Left kidney (tissue), 2 donors: ENCODE results near the gene MLLT1. TPM values are rescaled to one million over a fixed set of nuclear protein-coding genes. Genes with fewer than 3 reads are reported as not detected.

Experiments
- DNase-seq: peaks from one replicate; pipeline ENCODE4 v3.0.0-alpha.2; 2013
- polyA plus RNA-seq: library from polyadenylated mRNA; unstranded; fragments of 120-200 nt; gene quantifications from one replicate; pipeline ENCODE4 v1.2.1, GENCODE V29; 2013; ENCODE audit not compliant: insufficient read length

MLLT1 gene
- polyA plus RNA-seq, 1 donor, result 67.6 TPM

DNA sequence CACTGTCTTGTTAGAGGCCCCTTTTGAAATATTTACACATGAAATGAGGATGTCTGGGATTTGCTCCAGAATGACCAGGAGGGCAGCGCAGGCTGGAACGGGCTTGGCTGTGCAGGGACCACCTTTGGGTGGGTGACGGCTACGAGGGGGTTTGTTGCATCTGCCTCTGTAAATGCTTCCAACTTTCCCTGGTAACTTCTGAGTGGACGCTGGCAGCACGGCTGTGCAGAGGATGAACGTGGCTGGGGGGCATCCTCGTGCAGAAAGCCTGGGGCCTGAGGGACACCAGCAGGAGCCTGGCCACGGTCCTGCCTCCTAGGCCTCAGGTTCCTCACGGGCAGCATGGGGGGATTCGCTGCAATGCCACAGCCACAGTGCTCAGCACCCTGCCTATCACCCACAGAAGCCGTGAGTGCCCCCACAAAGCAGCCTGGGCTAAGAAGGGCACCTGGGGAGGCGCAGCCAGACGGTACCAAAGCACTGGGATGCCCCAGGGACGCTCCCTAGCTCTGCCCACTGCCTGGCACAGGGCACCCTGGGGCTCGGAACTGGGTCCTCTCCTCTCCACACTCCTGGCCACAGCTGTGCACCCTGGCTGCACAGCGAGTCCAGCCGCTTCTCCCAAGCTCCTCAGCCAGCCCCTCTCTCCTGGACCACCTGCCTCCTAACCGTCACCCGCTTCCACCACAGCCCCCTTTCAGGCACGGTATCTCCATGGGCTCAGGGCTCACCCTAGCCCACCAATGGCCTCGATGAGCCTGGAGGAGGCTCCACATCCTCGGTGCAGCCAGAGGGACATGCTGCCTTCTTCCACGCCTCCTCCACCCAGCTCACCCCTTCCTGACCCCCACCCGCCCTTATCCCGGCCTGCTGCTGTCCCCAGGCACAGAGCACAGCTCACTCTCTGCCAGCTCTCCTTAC, 44.5 kb downstream of the MLLT1 start:
- no peak for DNase-seq

DNA sequence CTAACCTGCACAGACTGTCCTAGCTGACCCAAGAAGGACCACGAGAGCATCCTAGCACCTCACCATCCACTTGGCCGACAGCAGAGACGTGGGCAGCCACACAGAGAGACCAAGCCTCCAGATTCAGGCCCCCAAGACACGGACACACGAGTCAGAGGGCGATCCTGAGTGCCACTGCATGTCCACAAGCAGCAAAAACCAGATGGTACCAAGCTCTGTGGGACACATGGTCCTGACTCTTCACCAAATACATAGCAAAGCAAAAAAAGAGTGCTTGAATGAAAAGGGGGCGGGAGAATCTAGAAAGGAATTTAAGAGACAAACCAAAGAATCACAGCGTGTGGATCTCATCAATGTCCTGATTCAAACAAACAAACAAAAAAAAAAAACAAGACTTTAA, 45.2 kb downstream of the MLLT1 start:
- no peak for DNase-seq

DNA sequence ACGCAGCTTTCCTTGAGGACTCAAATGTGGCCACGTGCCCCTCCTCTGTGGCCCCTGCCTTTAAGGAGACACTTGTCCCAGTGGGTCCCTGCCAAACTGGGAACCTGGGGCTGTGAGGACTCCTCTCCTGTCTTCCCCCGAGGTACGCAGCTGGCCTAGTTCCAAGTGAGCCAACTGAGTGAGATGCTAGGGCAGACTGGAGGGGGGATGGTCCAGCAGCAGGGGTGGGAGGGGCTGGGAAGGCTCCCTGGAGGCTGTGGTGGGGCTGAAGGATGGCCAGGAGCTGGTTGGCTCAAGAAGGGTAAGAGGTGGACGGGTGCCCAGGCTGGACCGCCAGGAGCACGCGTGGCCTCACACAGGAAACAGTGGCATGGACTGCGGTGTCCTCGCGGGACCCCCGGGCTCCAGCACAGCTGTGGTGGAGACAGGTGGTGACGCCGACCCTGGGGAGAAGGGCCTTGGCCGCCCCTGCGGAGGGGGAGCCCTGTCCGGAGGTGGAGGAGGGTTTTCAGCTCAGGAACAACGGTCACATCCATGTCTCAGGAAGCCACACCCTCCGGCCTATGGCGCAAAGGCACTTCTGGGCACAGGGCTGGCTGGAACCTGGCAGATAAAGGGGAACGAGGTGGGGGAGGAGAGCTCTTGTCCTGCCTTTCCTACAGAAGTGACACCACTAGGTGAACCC, 45.8 kb downstream of the MLLT1 start:
- DNase-seq, result no peak

DNA sequence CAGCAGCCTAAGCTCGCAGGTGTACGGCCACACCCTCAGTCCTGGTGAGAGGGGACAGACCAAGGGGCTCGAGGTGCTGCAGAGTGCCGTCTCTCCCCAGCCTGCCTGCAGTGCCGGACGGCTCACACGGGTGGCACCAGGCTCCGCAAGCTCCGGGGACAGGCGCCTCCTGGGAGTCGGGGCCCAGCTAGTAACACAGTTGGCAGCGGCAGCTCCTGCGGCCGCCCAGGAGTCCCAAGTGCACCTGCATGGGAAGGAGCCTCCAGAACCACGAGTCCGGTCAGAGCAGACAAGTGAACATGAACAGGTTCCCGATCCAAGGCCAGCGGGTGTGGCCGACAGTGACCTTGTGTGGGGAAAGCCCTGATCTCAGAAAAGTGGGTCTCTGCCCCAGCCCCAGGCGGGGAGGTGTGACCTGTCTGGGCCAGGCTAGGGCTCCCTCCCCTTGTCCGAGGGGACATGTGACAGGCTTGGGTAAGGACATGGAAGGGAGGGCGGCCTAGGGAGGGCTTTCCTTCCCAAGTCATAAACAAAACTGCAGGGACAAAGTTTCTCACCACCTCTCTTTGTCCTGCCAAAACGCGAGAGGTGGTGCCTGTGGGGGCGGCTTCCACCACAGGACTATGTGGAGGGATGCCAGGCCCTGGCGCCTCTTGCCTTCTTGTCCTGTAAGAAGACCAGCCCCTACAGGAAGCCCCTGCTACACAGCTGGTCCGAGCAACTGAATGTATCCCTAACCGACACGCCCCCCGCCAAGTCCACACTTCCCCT, 46.5 kb downstream of the MLLT1 start:
- no peak for DNase-seq

DNA sequence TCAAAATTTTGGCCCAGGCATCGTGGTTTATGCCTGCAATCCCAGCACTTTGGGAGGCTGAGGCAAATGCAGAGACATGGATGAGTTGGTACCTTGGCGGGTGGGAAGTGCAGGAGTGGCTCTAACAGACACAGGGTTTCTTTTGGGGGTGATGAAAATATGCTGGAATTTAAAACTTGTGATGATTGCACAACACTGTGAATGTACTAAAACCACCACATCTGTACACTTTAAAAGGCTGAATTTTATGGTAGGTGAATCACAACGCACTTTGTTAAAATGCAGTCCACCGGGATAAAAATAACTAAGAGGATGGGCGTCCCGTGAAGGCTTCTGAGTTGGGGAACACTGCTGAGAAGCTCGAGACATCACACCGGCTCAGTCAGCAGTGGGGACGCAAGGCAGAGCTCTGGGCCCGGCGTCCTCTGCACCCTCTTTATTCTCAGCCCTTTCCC, 47.1 kb downstream of the MLLT1 start:
- DNase-seq, result no peak

DNA sequence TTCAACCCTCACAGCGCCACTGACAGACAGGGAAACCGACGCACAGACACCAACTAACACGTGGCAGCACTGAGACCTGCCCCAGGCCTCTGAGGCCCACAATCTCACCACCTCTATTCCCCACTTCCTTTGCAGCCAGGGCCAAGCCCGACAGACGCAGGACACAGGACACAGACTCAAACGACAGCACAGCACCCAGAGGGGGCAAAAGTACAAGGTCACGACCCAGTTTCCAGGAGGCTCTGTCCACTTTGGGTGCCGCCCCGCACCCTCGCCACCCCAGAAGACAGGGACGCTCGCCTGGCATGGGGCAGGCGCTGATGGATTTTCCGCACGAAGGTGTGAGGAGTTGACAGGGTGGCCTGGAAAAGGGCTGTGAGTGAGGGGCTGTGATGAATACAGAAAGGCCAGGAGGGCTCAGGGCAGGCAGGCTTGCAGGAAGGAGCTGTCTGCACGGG, 48.8 kb downstream of the MLLT1 start:
- no peak for DNase-seq

DNA sequence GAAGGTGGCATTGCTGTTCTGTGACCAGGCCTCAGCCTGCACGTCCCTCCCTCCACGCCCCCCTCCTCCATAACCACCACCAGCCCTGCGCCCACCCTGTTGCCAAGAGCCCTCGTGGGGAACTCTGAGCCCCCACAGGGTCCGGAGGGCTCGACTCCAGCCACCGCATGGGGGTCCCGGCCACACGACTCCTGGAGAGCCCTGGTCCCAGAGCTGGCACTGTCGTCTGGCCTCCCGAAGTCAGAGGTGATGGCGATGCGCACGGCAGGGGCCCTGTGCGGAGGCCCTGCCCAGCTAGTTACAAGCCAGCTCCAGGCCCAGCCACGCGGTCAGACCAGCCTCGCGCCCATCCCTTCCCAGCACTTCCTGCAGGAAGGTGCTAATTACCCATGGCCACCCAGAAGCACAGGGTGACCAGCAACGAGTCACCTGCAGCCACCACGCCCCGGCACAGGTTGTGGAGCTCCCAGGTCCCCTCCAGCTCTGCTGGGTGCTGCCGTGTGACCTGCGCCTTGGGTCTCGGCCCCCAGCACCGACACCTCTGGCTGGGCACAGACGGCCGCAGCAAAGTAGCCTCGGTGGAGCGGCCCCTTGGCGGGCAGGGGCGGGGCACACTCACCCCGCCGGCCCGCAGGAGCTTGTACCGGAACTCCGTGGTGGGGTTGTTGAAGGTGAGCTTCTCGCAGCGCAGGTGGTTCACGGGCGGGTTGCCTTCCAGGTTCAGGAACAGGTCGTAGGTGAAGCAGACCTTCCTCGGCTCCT, 49.6 kb downstream of the MLLT1 start:
- DNase-seq, result no peak

DNA sequence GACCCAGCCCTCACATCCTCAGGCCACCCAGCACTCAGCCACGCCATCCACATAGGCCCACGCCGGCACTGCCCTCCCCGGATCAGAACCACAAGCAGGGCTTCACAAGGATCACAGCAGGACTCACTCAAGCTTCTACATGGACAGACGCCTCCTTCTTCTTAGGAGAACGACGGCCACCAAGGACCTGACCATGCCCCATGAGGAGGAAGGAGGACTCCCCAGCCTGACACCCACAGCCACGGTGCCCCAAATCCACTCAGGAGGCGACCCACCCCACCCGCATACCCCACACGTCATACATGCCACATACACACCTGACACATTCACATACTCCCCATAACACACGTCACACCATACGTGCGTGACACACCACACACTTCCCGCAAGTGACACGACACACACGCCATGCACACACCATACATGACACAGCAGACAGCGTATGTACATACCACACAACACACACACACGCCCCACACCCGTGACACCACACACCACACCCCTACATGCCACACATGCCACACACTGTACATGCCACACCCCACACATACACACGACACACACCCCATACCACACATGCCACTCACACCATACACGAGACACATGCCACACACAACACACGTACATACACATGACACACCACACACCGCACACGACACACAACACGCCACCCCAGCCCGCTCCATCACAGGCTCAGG, 50.4 kb downstream of the MLLT1 start:
- DNase-seq, result no peak

DNA sequence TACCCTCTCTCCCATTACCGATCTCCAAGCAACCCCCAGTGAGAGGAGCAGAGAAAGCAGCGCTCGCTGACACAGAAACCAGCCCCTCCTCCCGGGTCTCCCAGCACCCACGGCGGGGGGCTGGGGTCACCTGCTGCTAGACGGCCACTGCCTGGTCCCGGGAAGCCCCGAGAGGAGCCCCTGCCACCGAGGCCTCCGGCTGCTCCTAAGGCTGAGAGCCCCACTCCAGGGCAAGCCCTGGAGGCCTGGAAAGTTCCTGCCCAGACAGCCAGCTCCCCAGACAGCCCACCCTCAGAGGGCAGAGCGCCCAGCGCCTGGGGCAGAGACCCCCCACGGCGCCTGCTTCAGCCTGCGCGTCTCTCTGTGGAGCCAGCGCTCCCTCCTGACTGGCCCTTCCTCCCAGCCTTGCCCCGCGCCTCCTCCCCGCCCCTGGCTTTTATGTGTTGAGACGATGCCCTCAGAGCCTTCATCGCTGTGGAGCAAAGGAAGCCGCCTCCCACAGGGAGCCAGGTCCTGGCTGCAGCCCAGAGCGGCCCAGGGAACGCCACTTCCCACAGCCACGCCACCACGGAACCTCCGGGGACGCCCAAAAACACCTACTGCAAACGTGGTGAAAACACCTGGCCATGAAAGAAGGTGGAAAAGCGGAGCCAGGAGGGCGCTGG, 51.1 kb downstream of the MLLT1 start:
- DNase-seq, result no peak

DNA sequence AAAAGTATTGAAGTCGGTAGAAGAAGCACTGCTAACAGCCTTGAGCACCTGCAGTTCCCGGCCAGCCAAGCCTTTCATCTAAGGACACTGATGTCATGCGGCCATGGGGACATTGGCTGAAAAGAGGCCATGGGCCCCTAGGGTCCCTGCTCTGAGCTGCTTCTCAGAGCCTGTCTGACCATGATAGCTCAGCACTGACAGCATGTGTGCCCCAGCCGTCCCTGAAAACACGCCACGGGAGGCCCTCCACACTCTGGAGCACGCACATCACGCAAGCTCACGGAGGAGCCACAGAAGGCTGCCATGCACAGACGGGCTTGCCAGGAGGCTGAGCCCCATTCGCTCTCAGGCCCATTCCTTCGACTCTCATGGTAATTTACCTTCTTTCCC, 51.8 kb downstream of the MLLT1 start:
- no peak for DNase-seq

DNA sequence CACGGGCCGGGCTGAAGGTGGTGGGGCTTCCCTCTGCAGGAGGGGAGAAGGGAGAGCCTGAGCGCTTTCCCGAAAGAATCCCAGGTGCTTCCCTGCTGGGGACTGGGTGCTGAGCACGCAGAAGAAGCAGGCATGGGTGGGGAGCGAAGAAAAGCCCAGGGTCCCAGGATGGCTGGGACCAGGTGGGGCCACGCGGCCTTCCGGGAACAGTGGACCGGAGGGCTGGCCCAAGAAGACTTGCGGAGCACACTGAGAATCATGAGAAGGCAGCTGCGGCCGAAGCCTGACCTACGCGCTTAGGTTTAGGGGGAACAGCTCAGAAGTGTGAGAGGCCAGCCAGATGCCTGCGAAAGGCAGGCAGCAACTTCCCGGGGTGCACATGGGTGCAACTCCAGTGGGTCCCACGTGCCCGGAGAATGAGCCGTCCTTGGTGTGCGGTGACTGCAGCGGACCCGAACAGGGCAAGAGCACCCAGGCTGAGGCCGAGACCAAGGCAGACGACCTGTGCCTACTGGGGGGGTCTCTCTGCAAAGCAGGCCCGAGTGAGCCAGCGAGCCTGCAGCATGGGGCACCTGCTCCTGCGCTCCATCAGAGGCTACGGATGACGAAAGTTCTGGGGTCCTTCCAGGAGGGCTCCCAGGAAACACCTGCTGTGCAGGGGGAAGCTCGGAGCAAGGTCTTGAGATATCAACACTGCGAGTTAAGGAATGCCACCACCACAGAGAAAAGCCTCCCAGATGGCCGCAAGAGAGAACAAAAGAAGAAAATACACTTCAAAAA, 52.4 kb downstream of the MLLT1 start:
- DNase-seq, result no peak

DNA sequence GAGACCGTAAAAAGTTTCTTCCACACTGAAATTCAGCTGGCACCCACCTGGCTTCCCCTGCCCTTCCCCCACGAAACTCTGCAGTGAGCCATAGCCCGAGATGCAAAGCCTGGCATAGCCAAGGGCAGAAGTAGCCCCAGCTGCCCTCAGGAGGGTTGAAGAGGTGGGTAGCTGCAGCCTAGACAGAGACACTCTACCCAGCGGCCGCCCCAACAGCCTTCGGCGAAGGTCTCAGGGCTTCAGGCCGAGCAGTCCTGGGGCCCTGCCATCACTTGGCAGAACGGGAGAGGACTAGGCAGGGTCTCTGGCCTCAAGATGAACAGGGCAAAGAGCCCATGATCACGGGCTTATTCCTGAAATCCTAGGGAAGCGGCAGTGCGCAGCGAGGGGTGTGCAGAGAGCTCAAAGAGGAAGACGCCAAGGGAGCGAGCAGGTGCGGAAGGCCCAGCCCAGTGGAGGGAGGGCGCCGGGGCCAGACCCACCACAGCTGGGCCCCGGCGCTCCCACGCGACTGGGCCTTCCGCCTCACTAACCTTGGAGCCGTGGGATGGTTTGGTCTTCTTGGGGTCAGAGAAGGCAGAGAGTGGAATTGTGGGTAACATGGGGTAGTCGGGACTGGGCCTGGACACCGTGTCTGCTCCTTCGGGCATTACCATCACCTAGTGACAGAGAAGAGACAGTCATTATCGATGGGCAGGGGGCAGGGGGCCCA, 53.2 kb downstream of the MLLT1 start:
- DNase-seq, result no peak

DNA sequence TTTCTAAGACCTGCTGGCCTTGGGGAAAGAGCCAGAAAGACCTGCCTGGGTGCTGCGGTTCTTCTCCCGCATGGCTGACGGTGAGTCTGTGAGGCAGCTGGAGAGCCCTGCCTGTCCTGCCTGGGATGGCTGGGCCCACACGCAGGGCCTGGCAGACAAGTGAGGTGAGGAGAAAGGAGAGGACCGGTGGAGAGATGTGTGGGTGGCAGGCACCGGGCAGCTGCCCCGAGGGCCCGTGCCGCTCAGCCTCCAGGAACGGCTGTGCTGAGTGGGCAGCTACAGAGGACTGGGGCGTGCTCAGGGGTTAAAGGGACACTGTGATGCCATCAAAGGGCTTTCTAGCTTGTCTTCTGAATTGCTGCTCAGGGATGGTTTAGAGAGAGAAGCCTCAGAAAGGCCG, 53.8 kb downstream of the MLLT1 start:
- DNase-seq, result no peak

DNA sequence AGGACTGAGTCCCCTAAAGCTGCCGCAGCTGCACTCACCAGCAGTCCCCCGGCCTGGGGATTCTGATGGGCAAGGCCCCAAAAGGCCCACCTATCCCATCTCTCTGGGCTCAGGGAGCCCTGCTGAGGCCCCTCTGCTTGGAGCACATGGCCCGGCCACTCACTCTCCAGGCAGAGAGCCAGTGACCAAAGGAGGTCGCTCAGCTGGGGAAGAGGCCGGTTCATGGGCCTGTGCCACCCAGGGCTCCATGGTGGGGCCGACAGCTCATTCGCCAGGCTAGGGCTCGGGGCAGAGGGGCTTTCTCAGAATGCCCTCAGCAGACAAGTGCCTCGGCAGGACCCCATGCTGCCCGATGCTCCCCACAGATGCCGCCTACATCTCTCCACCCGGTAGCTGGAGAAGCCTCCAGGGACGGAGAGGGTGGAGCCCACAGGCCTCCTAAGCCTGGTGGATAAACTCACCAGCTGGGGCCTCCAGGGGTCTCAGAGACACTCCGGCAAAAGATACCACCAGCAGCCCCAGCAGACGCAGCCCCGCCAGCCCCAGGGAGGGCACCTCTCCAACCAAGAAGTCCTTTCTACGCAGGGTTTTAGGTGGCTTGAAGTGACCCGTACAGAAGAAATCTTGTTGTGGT, 54.4 kb downstream of the MLLT1 start:
- no peak for DNase-seq

DNA sequence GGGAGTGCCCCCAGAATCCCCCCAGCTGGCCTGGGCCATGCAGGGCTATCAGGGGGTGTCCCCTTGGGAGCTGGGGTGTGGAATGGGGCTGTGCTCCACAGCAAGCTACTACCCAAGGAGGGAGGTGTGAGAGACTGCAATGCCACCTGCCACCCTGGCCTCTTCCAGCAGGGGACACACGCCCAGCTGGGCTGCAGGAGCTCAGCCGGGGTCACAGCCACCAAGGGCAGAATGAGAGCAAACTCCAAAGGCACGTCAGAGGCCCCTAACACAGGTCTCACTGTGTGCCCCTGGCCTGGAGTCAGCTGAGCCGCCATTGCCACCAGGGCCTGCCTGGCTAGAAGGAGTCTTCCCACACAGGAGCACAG, 55.5 kb downstream of the MLLT1 start:
- no peak for DNase-seq

DNA sequence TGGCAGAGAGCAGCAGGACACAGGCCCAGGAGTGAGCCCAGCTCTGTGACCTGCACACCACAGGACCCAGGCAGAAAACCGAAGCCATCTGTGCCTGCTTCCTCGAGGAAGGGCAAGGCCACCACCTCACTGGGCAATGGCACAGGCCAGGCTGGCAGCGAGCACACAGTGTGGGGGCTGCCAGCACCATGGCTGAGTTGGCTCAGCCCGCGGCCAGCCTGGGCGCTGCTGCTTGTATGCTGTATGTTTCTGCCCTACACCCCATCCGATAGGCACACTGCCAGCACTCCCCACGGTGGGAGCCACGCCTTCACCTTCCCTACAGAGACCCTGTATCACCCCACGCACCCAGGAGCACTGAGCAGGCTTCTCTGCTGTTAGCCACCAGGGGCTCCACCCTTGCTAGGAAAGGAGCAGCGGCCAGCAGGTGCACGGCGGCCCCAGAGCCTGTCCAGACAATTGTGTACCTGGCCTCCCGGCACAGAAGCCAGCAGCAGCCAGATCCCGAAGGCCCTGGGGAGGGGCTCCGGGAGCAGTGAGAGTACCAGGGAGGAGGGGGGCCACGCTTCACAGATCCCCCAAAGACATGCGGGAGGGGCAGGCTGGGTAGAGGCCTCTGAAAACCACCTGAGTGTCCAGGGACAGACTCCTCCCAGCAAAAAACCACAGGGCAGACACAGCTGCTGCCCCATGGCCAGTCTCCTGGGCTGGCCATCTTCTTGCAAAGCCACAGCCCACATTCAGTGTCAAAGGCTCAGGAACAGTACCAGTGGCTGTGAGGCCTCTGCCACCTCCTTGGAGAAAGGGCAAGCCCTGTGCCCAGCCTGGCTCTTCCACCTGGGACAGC, 56.1 kb downstream of the MLLT1 start:
- DNase-seq, result no peak

DNA sequence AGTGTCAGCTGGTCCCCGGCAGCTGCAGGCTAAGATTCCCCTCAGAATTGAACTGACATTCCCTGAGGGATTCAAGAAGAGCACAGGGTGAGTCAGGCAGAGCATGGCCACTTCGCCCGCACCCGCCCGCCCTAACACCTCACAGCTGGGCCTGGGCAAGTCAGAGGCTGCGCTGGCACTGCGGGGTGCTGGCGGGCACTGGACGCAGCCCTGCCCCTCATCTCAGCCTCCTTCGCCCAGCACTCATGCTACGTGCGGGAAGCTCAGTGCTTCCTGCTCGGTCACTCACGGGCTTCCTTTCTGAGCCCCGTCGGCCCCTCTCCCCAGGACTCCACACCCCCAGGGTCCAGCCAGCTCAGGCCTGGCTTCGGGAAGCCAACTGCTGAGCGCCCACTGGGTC, 56.9 kb downstream of the MLLT1 start:
- no peak for DNase-seq
